GM23338 (cell line): ENCODE measurements around the gene RAB1B. TPM values are rescaled to one million over a fixed set of nuclear protein-coding genes. Genes with fewer than 3 reads are reported as not detected.
"Not testable (repeated sequence)": the region's sequence is repeated elsewhere in the genome, so short reads cannot be mapped to it uniquely, and the experiment has no call there.

Source experiments
- ATAC-seq: fragments of 200-7000 bp; cut with Tn5 transposase; 3 replicates; pipeline ENCODE4 v1.9.1; 2020
- DNase-seq: peaks from one replicate; pipeline ENCODE4 v3.0.0-alpha.2; 2015; ENCODE audit warnings: low spot score
- H2AFZ ChIP-seq: fragments of 200-600 bp; sonication (generic); 2 replicates; pipeline ENCODE4 v1.8.0; 2016; ENCODE audit warnings: antibody characterized with exemption, mild to moderate bottlenecking, moderate library complexity
- H3F3A ChIP-seq: fragments of 200-600 bp; sonication (generic); replicated peaks from 2 replicates; pipeline ENCODE4 v1.8.0; 2017; ENCODE audit warnings: antibody characterized with exemption, mixed run types, low read depth
- H3K27ac ChIP-seq: fragments of 200-600 bp; sonication (generic); 2 replicates; pipeline ENCODE4 v1.6.1; 2016; ENCODE audit warnings: low read depth
- H3K27me3 ChIP-seq: fragments of 200-600 bp; sonication (generic); 2 replicates; pipeline ENCODE4 v1.8.0; 2016; ENCODE audit warnings: mild to moderate bottlenecking, mixed run types, moderate library complexity; ENCODE audit not compliant: insufficient read depth
- H3K36me3 ChIP-seq: fragments of 200-600 bp; sonication (generic); 2 replicates; pipeline ENCODE4 v1.8.0; 2016; ENCODE audit warnings: mild to moderate bottlenecking; ENCODE audit not compliant: insufficient read depth
- H3K4me1 ChIP-seq: fragments of 200-600 bp; sonication (generic); 2 replicates; pipeline ENCODE4 v1.8.0; 2016; ENCODE audit warnings: mild to moderate bottlenecking, moderate library complexity; ENCODE audit not compliant: insufficient read depth
- H3K4me2 ChIP-seq: fragments of 200-600 bp; sonication (generic); 2 replicates; pipeline ENCODE4 v1.7.1; 2017; ENCODE audit warnings: mixed run types
- H3K4me3 ChIP-seq: fragments of 200-600 bp; sonication (generic); 2 replicates; pipeline ENCODE4 v1.6.1; 2016; ENCODE audit warnings: mixed run types
- H3K79me2 ChIP-seq: fragments of 200-600 bp; sonication (generic); replicated peaks from 2 replicates; pipeline ENCODE4 v1.8.0; 2017; ENCODE audit warnings: mild to moderate bottlenecking; ENCODE audit not compliant: insufficient read depth
- H3K9me2 ChIP-seq: fragments of 200-600 bp; sonication (generic); 2 replicates; pipeline ENCODE4 v1.8.0; 2017; ENCODE audit not compliant: insufficient read depth
- H4K20me1 ChIP-seq: fragments of 200-600 bp; sonication (generic); replicated peaks from 2 replicates; pipeline ENCODE4 v1.8.0; 2017; ENCODE audit warnings: mild to moderate bottlenecking; ENCODE audit not compliant: insufficient read depth
- H3K27ac Mint-ChIP-seq: 2 replicates; pipeline ENCODE4 v1.8.0; 2020; ENCODE audit warnings: inconsistent platforms, mild to moderate bottlenecking, moderate library complexity, mixed read lengths
- H3K27me3 Mint-ChIP-seq: 3 replicates; pipeline ENCODE4 v1.8.0; 2022; ENCODE audit warnings: low read depth, mild to moderate bottlenecking, moderate library complexity, mixed read lengths, inconsistent platforms; ENCODE audit not compliant: insufficient read depth, poor library complexity
- H3K36me3 Mint-ChIP-seq: 3 replicates; pipeline ENCODE4 v1.8.0; 2021; ENCODE audit warnings: low read depth, mild to moderate bottlenecking, inconsistent platforms, moderate library complexity, mixed read lengths
- H3K4me1 Mint-ChIP-seq: 3 replicates; pipeline ENCODE4 v1.8.0; 2020; ENCODE audit warnings: mild to moderate bottlenecking, inconsistent platforms, mixed read lengths
- H3K4me3 Mint-ChIP-seq: 3 replicates; pipeline ENCODE4 v1.8.0; 2021; ENCODE audit warnings: moderate library complexity, mild to moderate bottlenecking, inconsistent platforms, mixed read lengths
- H3K9me3 Mint-ChIP-seq: 3 replicates; pipeline ENCODE4 v1.8.0; 2020; ENCODE audit warnings: moderate library complexity, mild to moderate bottlenecking, inconsistent platforms, mixed read lengths
- EZH2phosphoT487 ChIP-seq: fragments of 200-600 bp; sonication (generic); IDR thresholded peaks from one replicate; pipeline ENCODE4 v1.8.1; 2018; ENCODE audit warnings: antibody characterized with exemption; ENCODE audit not compliant: unreplicated experiment
- POLR2AphosphoS5 ChIP-seq: IDR thresholded peaks from 2 replicates; pipeline ENCODE4 v1.6.1; 2016; ENCODE audit warnings: antibody characterized with exemption, low read depth
- polyA plus RNA-seq: library from polyadenylated mRNA; unstranded; fragments of >200 nt; fragmentation: Nextera tagmentation; extraction: Ambion mirVana; gene quantifications from 2 replicates; pipeline ENCODE4 v1.2.1, GENCODE V29; 2016
- total RNA-seq: library from RNA; depleted of rRNA; stranded (reverse); fragments of >200 nt; shearing (Covaris generic); gene quantifications from 2 replicates; pipeline ENCODE4 v1.2.3, GENCODE V29; 2014
- TF ChIP-seq, protein P1 (sequence below): IDR thresholded peaks from 2 replicates; pipeline ENCODE4 v1.6.1; 2016; ENCODE audit warnings: antibody characterized with exemption

The RAB1B gene
- total and polyA plus RNA-seq, 2 experiments from 2014 or later, result 30.5 to 92.7 TPM

DNA sequence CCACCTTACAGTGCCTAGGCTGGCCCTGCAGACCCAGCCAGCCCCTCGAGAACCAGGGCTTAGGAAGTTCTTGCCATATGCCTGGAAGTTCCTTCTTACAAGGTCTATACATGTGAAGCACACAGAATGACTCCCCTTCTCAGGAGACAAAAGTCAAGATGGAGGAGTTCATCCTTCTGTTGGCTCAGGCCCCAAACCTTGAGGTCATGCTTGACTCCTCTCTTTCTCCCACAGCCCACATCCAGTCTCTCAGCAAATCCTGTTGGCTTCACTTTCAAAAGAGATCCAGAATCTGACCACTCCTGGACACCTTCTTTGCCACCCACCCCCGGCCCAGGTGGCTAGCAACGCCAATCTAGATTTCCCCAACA is 50.1 kb downstream of the RAB1B start (continued):
- no peak for TF ChIP-seq EZH2phosphoT487
- TF ChIP-seq, protein P1, sequence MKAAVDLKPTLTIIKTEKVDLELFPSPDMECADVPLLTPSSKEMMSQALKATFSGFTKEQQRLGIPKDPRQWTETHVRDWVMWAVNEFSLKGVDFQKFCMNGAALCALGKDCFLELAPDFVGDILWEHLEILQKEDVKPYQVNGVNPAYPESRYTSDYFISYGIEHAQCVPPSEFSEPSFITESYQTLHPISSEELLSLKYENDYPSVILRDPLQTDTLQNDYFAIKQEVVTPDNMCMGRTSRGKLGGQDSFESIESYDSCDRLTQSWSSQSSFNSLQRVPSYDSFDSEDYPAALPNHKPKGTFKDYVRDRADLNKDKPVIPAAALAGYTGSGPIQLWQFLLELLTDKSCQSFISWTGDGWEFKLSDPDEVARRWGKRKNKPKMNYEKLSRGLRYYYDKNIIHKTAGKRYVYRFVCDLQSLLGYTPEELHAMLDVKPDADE, result no peak

- peaks cover 26% of the 10 kb centered on the region for H3K4me1 Mint-ChIP-seq
- not testable (repeated sequence) for H3K4me3 Mint-ChIP-seq
- peaks cover 26% of the 10 kb centered on the region for H3K27me3 Mint-ChIP-seq
Measured at GRCh38 chr11:66320289-66320688, 51.9 kb downstream of the RAB1B start.

DNA sequence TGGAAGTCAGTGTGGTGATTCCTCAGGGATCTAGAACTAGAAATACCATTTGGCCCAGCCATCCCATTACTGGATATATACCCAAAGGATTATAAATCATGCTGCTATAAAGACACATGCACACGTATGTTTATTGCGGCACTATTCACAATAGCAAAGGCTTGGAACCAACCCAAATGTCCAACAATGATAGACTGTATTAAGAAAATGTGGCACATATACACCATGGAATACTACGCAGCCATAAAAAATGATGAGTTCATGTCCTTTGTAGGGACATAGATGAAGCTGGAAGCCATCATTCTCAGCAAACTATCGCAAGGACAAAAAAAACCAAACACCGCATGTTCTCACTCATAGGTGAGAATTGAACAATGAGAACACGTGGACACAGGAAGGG is 52.3 kb downstream of the RAB1B start:
- H3K9me2 ChIP-seq, H3K4me2 ChIP-seq, ATAC-seq, H2AFZ ChIP-seq, H3K4me3 Mint-ChIP-seq, H3K79me2 ChIP-seq, H3F3A ChIP-seq, H3K27ac Mint-ChIP-seq, H3K27ac ChIP-seq, H3K27me3 ChIP-seq, H3K4me3 ChIP-seq, H4K20me1 ChIP-seq, H3K36me3 ChIP-seq, DNase-seq: not testable (repeated sequence)
- H3K27me3 Mint-ChIP-seq, result peaks cover 25% of the 10 kb centered on the region
- H3K4me1 Mint-ChIP-seq, result peaks cover 24% of the 10 kb centered on the region
- peaks cover 20% of the 10 kb centered on the region for H3K36me3 Mint-ChIP-seq
- peaks cover 20% of the 10 kb centered on the region for H3K4me1 ChIP-seq
- peaks cover 21% of the 10 kb centered on the region for H3K9me3 Mint-ChIP-seq

More at GRCh38 chr11:66320289-66320688, 51.9 kb downstream of the RAB1B start:
- not testable (repeated sequence) for H2AFZ ChIP-seq, H4K20me1 ChIP-seq, H3K27ac Mint-ChIP-seq, H3K27me3 ChIP-seq, H3K36me3 ChIP-seq, H3F3A ChIP-seq, H3K79me2 ChIP-seq, H3K27ac ChIP-seq, ATAC-seq, H3K4me3 ChIP-seq, H3K4me2 ChIP-seq, H3K9me2 ChIP-seq, DNase-seq
- H3K4me1 ChIP-seq, result peaks cover 20% of the 10 kb centered on the region
- Mint-ChIP-seq H3K9me3 (peaks cover 21% of the 10 kb centered on the region), H3K36me3 (peaks cover 22% of the 10 kb centered on the region)

- Histone ChIP-seq H3F3A (0 out of 2 replicates have a peak, but pooled peaks cover 4% of the 10 kb centered on the region), H3K27me3 (no peaks in the 10 kb centered on the region), H3K9me2 (no peaks in the 10 kb centered on the region), H3K4me1 (peaks cover 20% of the 10 kb centered on the region), H2AFZ (no peak overlapping the region), H3K27ac (no peak overlapping the region), H3K79me2 (no peaks in the 10 kb centered on the region), H3K36me3 (no peaks in the 10 kb centered on the region), H3K4me2 (no peak overlapping the region), H4K20me1 (no peaks in the 10 kb centered on the region), H3K4me3 (no peak overlapping the region)
- peaks cover 21% of the 10 kb centered on the region for H3K9me3 Mint-ChIP-seq
- H3K27ac Mint-ChIP-seq, result no peak overlapping the region
- H3K4me3 Mint-ChIP-seq, result no peak overlapping the region
- ATAC-seq (no peak), DNase-seq (no peak)
- peaks cover 20% of the 10 kb centered on the region for H3K36me3 Mint-ChIP-seq
- H3K4me1 Mint-ChIP-seq, result peaks cover 27% of the 10 kb centered on the region
- no peak for TF ChIP-seq POLR2AphosphoS5
- peaks cover 25% of the 10 kb centered on the region for H3K27me3 Mint-ChIP-seq
Measured at GRCh38 chr11:66321606-66322005, 53.2 kb downstream of the RAB1B start.
